ENCODE measurements around the gene UBE2D2. TPM values are rescaled to one million over a fixed set of nuclear protein-coding genes. Genes with fewer than 3 reads are reported as not detected.
A peak's percentile ranks its signal among the peaks of the same experiment; 100 is the strongest.

The UBE2D2 gene
- total and polyA plus RNA-seq, 2 of the 4 experiments (the other 2 are of a cell fraction): 26.9 to 35.7 TPM

DNA sequence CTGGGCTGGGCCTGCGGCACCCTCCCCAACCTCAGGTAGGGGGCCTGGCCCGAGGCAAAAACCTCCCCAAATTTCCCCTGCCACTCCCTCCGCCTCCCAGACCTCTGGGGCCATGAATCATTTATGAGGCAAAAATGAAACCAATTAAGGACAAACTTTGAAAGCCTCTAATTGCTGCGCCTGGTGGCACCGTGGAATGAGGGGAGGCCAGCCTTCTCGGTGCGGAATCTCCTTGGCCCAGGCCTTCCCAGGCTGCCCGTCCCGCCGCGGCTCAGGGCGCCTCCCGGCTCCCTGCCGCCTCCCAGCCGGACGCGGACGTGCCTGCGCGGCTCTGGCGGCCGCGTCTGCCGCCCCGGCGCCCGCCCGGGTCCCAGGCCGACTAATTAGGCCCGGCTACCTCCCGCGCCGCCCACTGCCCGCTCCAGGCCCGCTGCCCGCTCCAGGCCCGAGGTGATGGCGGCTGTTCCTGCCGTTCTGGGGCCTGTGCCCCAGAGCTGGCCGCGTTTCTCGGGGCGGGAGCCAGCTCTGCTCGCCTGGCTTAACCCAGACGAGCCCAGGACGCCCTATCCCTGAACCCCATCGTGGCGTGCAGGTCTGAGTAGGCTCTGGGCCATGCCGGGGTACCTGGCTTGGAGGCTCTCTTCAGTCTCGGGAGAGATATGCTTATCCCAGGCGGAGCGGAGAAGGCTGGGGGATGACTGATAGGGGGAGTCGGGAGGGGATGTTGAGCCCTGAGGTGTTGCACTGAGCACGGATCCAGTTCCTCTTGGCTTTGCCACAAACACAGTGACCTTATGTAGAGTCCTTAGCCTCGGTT, 107.1 kb downstream of the UBE2D2 start:
- Histone ChIP-seq H3K9me3 (ENCODE audit: control insufficient read depth, insufficient read depth, low read length) (no peaks in the 10 kb centered on the region), H3K4me1 (ENCODE audit: control insufficient read depth, insufficient read depth, low read length) (peaks cover 24% of the 10 kb centered on the region), H2AK5ac (ENCODE audit: low read depth, low read length) (peak overlapping the region; percentile 93), H3K18ac (ENCODE audit: low read depth, low read length) (peak overlapping the region; percentile 84), H3K56ac (ENCODE audit: extremely low read depth, insufficient read depth, low read length) (peak overlapping the region; percentile 91), H2AK9ac (replicated peaks; ENCODE audit: low read depth, low read length, poor library complexity) (peak overlapping the region; percentile 88), H4K20me1 (ENCODE audit: insufficient read depth, low read length) (peaks cover 11% of the 10 kb centered on the region; the same call in 1 of the 2 replicates), H2BK20ac (ENCODE audit: low read depth, low read length) (peak overlapping the region; percentile 12; the same call in 1 of the 2 replicates), H3K4me2 (ENCODE audit: low read depth, low read length) (peak overlapping the region; percentile 78), H3K23ac (ENCODE audit: low read depth, low read length) (peak overlapping the region; percentile 88), H3K9ac (ENCODE audit: low read depth, low read length) (peak overlapping the region; percentile 80), H3K79me1 (ENCODE audit: low read depth in 1 of 2, low read length in 2 of 2) (peaks cover 33 to 91% of the 10 kb centered on the region in 2 experiments), H4K5ac (ENCODE audit: low read depth, low read length) (peak overlapping the region; percentile 96), H2BK5ac (ENCODE audit: low read depth, low read length, poor library complexity, severe bottlenecking) (peak overlapping the region; percentile 87), H2AFZ (replicated peaks; ENCODE audit: low read length, poor library complexity) (peak overlapping the region; percentile 90), H3K4ac (ENCODE audit: low read depth, low read length) (peak overlapping the region; percentile 89), H2BK120ac (ENCODE audit: low read depth, low read length) (peak overlapping the region; percentile 82), H3K4me3 (ENCODE audit: insufficient read depth, low read depth, low read length) (peak overlapping the region; percentile 14), H3K36me3 (ENCODE audit: control insufficient read depth, insufficient read depth, low read length) (peaks cover 3% of the 10 kb centered on the region; the same call in 1 of the 2 replicates), H3K27me3 (ENCODE audit: control insufficient read depth, insufficient read depth, low read length) (no peaks in the 10 kb centered on the region), H3K27ac (ENCODE audit: insufficient read depth, low read length) (peak overlapping the region; percentile 90), H2BK15ac (ENCODE audit: low read depth, low read length) (peak overlapping the region; percentile 42; the same call in 2 of the 3 replicates), H4K8ac (ENCODE audit: low read depth in 2 of 2, low read length in 2 of 2) (peak overlapping the region; percentile 87 to 94), H4K91ac (ENCODE audit: insufficient read depth, low read depth, low read length) (peak overlapping the region; percentile 96), H3K14ac (replicated peaks; ENCODE audit: low read depth, low read length) (peak overlapping the region; percentile 79), H3K9me1 (ENCODE audit: insufficient read depth, low read length) (peaks cover 22% of the 10 kb centered on the region)
- in situ Hi-C loops (cut with MboI; ENCODE audit: low sequenced_read_pairs): no loop called here
- CTCF ChIA-PET: no interaction called here
- no TSS peak for BruUV-seq (replicated peaks)
- intact Hi-C loops (cut with micrococcal nuclease): no loop called here
- DNase-seq: no peak
- dilution Hi-C loops (cut with HindIII; ENCODE audit: low sequenced_read_pairs, unreplicated experiment): no loop called here
- ATAC-seq (ENCODE audit: low read depth): peak; percentile 69
- TF ChIP-seq, protein P1, sequence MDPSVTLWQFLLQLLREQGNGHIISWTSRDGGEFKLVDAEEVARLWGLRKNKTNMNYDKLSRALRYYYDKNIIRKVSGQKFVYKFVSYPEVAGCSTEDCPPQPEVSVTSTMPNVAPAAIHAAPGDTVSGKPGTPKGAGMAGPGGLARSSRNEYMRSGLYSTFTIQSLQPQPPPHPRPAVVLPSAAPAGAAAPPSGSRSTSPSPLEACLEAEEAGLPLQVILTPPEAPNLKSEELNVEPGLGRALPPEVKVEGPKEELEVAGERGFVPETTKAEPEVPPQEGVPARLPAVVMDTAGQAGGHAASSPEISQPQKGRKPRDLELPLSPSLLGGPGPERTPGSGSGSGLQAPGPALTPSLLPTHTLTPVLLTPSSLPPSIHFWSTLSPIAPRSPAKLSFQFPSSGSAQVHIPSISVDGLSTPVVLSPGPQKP (IDR thresholded peaks at IDR 0.05; ENCODE audit: borderline replicate concordance, low read depth, low read length): no peak
- TF ChIP-seq, protein P2, sequence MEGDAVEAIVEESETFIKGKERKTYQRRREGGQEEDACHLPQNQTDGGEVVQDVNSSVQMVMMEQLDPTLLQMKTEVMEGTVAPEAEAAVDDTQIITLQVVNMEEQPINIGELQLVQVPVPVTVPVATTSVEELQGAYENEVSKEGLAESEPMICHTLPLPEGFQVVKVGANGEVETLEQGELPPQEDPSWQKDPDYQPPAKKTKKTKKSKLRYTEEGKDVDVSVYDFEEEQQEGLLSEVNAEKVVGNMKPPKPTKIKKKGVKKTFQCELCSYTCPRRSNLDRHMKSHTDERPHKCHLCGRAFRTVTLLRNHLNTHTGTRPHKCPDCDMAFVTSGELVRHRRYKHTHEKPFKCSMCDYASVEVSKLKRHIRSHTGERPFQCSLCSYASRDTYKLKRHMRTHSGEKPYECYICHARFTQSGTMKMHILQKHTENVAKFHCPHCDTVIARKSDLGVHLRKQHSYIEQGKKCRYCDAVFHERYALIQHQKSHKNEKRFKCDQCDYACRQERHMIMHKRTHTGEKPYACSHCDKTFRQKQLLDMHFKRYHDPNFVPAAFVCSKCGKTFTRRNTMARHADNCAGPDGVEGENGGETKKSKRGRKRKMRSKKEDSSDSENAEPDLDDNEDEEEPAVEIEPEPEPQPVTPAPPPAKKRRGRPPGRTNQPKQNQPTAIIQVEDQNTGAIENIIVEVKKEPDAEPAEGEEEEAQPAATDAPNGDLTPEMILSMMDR (conservative IDR thresholded peaks at IDR 0.05; ENCODE audit: low read depth, low read length): no peak
- no peak for TF ChIP-seq NFE2L2 (IDR thresholded peaks at IDR 0.05; ENCODE audit: low read depth, low read length)
- WGBS, 2 experiments (ENCODE audit: extremely low coverage in 2 of 2, insufficient read length in 1 of 2): 1% methylated on average over 26 of the region's 55 CpGs; no CpG with 5 or more reads in 1 of the 2 experiments
- POLR2A ChIA-PET (ENCODE audit: unreplicated experiment): no interaction called here
